ENCODE measurements around the gene SETD7.

DNA sequence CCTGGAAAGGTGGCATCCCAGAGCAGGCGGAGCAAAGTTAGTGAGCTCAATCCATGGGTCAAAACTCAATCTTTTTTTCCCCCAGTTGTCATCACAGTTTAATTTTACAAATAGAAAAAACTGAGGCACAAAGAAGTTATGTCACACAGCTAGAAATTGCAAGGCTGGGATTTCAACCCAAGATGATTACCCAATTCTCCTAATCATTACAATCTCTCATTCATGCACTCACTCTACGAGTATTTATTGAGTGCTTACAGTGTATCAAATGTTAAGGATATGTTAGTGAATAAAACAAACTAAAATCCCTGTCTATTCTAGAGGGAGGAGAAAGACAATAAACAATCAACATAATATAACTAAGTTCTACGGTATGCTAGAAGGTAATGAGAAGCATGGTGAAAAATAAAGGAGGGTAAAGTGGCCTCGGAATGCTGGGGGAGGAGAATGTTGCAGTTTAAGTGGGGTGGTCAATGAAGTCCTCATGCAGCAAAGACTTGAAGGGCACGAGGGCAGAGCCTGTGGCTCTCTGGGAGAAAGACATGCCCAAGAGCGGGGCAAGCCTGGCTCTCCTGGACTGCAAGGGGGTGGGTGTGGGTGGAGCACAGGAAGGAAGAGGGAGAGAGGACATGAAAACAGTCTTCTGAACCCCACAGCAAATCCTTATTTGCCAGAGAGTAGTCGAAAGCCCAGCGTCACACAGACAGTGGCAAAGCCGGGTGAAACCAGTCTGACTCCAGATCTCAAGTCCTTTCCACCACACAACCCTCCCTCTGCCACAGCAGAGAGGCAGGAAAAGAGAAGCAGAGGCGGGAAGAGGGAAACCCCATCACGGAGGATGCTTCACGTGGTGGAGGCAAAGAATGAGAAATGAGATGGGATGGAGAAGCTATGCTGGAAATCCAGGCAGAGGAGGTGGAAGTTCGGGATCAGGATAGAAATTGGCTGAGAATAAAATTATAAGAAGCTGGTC is 53.8 kb downstream of the SETD7 start:
- TF ChIP-seq CTCF (IDR thresholded peaks at IDR 0.05; ENCODE audit: poor library complexity, severe bottlenecking): no peak
- no peak for TF ChIP-seq EP300 (conservative IDR thresholded peaks at IDR 0.05; ENCODE audit: poor library complexity, severe bottlenecking)
- no peak for TF ChIP-seq EZH2 (IDR thresholded peaks at IDR 0.05; ENCODE audit: borderline replicate concordance, insufficient read depth, low read length, poor library complexity, severe bottlenecking)
- no peak for TF ChIP-seq SMC3 (conservative IDR thresholded peaks at IDR 0.05; ENCODE audit: poor library complexity)
- TF ChIP-seq POLR2AphosphoS5 (IDR thresholded peaks at IDR 0.05): no peak
